ENCODE data around the gene COQ7. TPM values are rescaled to one million over a fixed set of nuclear protein-coding genes. Genes with fewer than 3 reads are reported as not detected.

Gene COQ7
- total RNA-seq, 2 experiments from 2014 or later = 21.6 to 22.2 TPM

GRCh38 chr16:19115148-19116021 lies 48.0 kb downstream of the COQ7 start:
- H2AFZ ChIP-seq (ENCODE audit: low read length) = no peak overlapping the region
- DNase-seq (ENCODE audit: low spot score) = no peak
- CTCF ChIA-PET (ENCODE audit: unreplicated experiment) = no interaction called here
- no peak overlapping the region for H3K4me2 ChIP-seq (ENCODE audit: low read length)
- no peak overlapping the region for H3K27ac ChIP-seq (ENCODE audit: low read depth, low read length, poor library complexity, severe bottlenecking)
- no peak for TF ChIP-seq EZH2phosphoT487 (IDR thresholded peaks at IDR 0.05; ENCODE audit: borderline replicate concordance, low read depth, low read length)
- TF ChIP-seq, protein P1, sequence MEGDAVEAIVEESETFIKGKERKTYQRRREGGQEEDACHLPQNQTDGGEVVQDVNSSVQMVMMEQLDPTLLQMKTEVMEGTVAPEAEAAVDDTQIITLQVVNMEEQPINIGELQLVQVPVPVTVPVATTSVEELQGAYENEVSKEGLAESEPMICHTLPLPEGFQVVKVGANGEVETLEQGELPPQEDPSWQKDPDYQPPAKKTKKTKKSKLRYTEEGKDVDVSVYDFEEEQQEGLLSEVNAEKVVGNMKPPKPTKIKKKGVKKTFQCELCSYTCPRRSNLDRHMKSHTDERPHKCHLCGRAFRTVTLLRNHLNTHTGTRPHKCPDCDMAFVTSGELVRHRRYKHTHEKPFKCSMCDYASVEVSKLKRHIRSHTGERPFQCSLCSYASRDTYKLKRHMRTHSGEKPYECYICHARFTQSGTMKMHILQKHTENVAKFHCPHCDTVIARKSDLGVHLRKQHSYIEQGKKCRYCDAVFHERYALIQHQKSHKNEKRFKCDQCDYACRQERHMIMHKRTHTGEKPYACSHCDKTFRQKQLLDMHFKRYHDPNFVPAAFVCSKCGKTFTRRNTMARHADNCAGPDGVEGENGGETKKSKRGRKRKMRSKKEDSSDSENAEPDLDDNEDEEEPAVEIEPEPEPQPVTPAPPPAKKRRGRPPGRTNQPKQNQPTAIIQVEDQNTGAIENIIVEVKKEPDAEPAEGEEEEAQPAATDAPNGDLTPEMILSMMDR (conservative IDR thresholded peaks at IDR 0.05; ENCODE audit: low read length) = no peak
- POLR2A ChIA-PET = no interaction called here
- H3K36me3 ChIP-seq (ENCODE audit: insufficient read depth, low read length) = no peaks in the 10 kb centered on the region
- no TSS peak for BruUV-seq (replicated peaks)
- no peaks in the 10 kb centered on the region for H4K20me1 ChIP-seq (ENCODE audit: insufficient read depth, low read length)
- H3K9me3 ChIP-seq (ENCODE audit: low read length) = no peaks in the 10 kb centered on the region
- intact Hi-C loops (cut with micrococcal nuclease; ENCODE audit: unreplicated experiment) = no loop called here
- H3K4me1 ChIP-seq (ENCODE audit: insufficient read depth, low read length, poor library complexity, severe bottlenecking) = peaks cover 39% of the 10 kb centered on the region
- no peak overlapping the region for H3K4me3 ChIP-seq (ENCODE audit: low read depth, low read length, poor library complexity, severe bottlenecking)
- H3K79me2 ChIP-seq (ENCODE audit: insufficient read depth, low read depth, low read length) = no peaks in the 10 kb centered on the region
- no peaks in the 10 kb centered on the region for H3K9me2 ChIP-seq (ENCODE audit: insufficient read depth, low read length)

DNA sequence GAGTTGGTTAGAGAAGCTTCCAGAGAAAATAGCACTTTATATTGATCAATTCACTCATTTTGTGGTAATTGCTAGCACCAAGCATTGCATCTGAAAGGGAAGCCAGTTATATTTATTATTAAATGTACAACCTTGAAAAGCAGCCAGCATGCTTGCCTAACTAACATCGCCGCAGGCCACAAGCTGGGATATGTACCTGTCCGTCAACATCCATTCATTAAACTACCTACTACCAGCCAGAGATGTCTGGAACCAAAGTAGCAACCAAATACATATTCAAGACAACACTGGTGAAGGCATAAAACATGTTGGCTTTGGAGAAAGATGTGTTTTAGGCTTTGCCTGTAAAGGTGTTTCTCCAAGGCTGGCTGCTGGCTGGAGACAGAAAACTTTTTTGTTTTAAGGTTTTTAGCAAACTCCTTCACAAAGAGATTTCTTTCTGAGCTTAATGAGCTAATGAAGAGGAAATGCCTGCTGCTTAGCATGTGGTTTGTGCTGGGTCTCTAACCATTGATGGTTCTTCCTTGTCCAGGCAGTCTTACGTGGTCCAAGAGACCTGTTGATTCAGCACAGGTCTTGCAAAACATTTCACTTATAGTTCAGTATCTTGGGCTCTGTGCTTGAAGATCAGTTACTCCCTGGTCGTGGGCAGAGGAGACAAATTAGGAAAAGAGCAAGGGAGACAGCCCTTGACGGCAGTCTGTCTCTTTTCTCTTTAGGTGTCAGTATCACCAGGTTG lies 49.5 kb downstream of the COQ7 start:
- intact Hi-C loops (cut with micrococcal nuclease; ENCODE audit: unreplicated experiment) = no loop called here
- ChIA-PET POLR2A (interaction anchor here (0.5 to 0.6 kb wide), 4 partner anchors 16 to 311 kb away, joined by 3 to 5 read pairs (median 3); no protein-coding TSS in a partner anchor), CTCF (ENCODE audit: unreplicated experiment) (no interaction called here)
- Histone ChIP-seq H3K9me2 (ENCODE audit: insufficient read depth, low read length) (no peaks in the 10 kb centered on the region), H3K36me3 (ENCODE audit: insufficient read depth, low read length) (no peaks in the 10 kb centered on the region), H3K9me3 (ENCODE audit: low read length) (no peaks in the 10 kb centered on the region), H3K27ac (ENCODE audit: low read depth, low read length, poor library complexity, severe bottlenecking) (peak overlapping the region; percentile 5), H2AFZ (ENCODE audit: low read length) (peak overlapping the region; percentile 99), H3K79me2 (ENCODE audit: insufficient read depth, low read depth, low read length) (no peaks in the 10 kb centered on the region), H3K4me3 (ENCODE audit: low read depth, low read length, poor library complexity, severe bottlenecking) (no peak overlapping the region), H3K4me2 (ENCODE audit: low read length) (peak overlapping the region; percentile 37), H3K4me1 (ENCODE audit: insufficient read depth, low read length, poor library complexity, severe bottlenecking) (peaks cover 39% of the 10 kb centered on the region), H4K20me1 (ENCODE audit: insufficient read depth, low read length) (no peaks in the 10 kb centered on the region)
- no TSS peak for BruUV-seq (replicated peaks)
- TF ChIP-seq, protein P1 (conservative IDR thresholded peaks at IDR 0.05; ENCODE audit: low read length) = no peak
- TF ChIP-seq EZH2phosphoT487 (IDR thresholded peaks at IDR 0.05; ENCODE audit: borderline replicate concordance, low read depth, low read length) = no peak
- peak; percentile 19 for DNase-seq (ENCODE audit: low spot score)

All from OCI-LY7 (cell line).